K562 (cell line): ENCODE results near the gene CBX4. TPM values are rescaled to one million over a fixed set of nuclear protein-coding genes. Genes with fewer than 3 reads are reported as not detected.
A peak's percentile ranks its signal among the peaks of the same experiment; 100 is the strongest.

Experiments
- ASH1L ChIP-seq: fragments of 450-650 bp; IDR thresholded peaks from 2 replicates; pipeline ENCODE4 v1.6.1; 2018; ENCODE audit warnings: borderline replicate concordance, mild to moderate bottlenecking, low read depth; ENCODE audit not compliant: partially characterized antibody
- CSDE1 ChIP-seq, 2 experiments: fragments of 450-650 bp; IDR thresholded peaks; 2 replicates each; pipeline ENCODE4 v1.6.1; 2016; ENCODE audit warnings: mild to moderate bottlenecking in 1 of 2
- CTBP1 ChIP-seq: fragments of 450-650 bp; IDR thresholded peaks from 2 replicates; pipeline ENCODE4 v1.6.1; 2016; ENCODE audit warnings: borderline replicate concordance
- GABPB1 ChIP-seq: sonication (generic); formaldehyde crosslinking; IDR thresholded peaks from 2 replicates; pipeline ENCODE4 v1.8.0; 2022; ENCODE audit warnings: mild to moderate bottlenecking, missing genetic modification reagents
- GTF2E2 ChIP-seq: fragments of 200-800 bp; sonication (Bioruptor generic); IDR thresholded peaks from 2 replicates; pipeline ENCODE4 v1.6.1; 2016; ENCODE audit warnings: missing genetic modification characterization, missing compliant biosample characterization
- HMGN3 ChIP-seq: IDR thresholded peaks from 2 replicates; pipeline ENCODE4 v1.6.1; 2011; ENCODE audit warnings: borderline replicate concordance, low read depth, mild to moderate bottlenecking, mixed read lengths, low read length; ENCODE audit not compliant: insufficient read length; ENCODE audit errors: extremely low read depth
- JUNB ChIP-seq: fragments of 450-650 bp; formaldehyde crosslinking; conservative IDR thresholded peaks from 2 replicates; pipeline ENCODE4 v1.4.0; 2020; ENCODE audit warnings: mild to moderate bottlenecking
- KHSRP ChIP-seq: fragments of 450-650 bp; IDR thresholded peaks from 2 replicates; pipeline ENCODE4 v1.6.1; 2017
- KLF1 ChIP-seq: fragments of 450-650 bp; IDR thresholded peaks from 2 replicates; pipeline ENCODE4 v1.6.1; 2016; ENCODE audit warnings: missing genetic modification characterization, missing compliant biosample characterization
- NKRF ChIP-seq: fragments of 450-650 bp; IDR thresholded peaks from 2 replicates; pipeline ENCODE4 v1.6.1; 2016; ENCODE audit warnings: borderline replicate concordance
- NRF1 ChIP-seq, 2 experiments: fragments of 450-650 bp; IDR thresholded peaks in 1 of 2; conservative IDR thresholded peaks in 1 of 2; 2 replicates each; pipeline ENCODE4 v1.6.1; 2014; ENCODE audit warnings: mild to moderate bottlenecking in 2 of 2
- POLR2H ChIP-seq: IDR thresholded peaks from 2 replicates; pipeline ENCODE4 v1.6.1; 2016; ENCODE audit warnings: missing genetic modification characterization, low read depth, mild to moderate bottlenecking, control low read depth, missing compliant biosample characterization, moderate library complexity
- SMARCA4 ChIP-seq: fragments of 450-650 bp; IDR thresholded peaks from 2 replicates; pipeline ENCODE4 v1.6.1; 2016
- SNIP1 ChIP-seq: fragments of 450-650 bp; IDR thresholded peaks from 2 replicates; pipeline ENCODE4 v1.7.1; 2017; ENCODE audit warnings: low read depth, mild to moderate bottlenecking
- STAG1 ChIP-seq: sonication (generic); formaldehyde crosslinking; IDR thresholded peaks from 2 replicates; pipeline ENCODE4 v1.5.0; 2020; ENCODE audit warnings: missing genetic modification reagents, borderline replicate concordance
- ZNF551 ChIP-seq: fragments of 250-450 bp; sonication (Bioruptor Pico); IDR thresholded peaks from 2 replicates; pipeline ENCODE4 v1.5.0; 2021; ENCODE audit warnings: mild to moderate bottlenecking, moderate library complexity
- ZNF589 ChIP-seq: fragments of 200-800 bp; sonication (Bioruptor generic); IDR thresholded peaks from 2 replicates; pipeline ENCODE4 v1.6.1; 2016; ENCODE audit warnings: low read depth, missing genetic modification characterization, missing compliant biosample characterization
- ZNF655 ChIP-seq: fragments of 250-450 bp; sonication (Bioruptor Pico); IDR thresholded peaks from 2 replicates; pipeline ENCODE4 v1.5.0; 2021
- polyA plus RNA-seq, 8 experiments: library from polyadenylated mRNA; depleted of rRNA in 4 of 8; stranded (reverse) in 5 of 8; unstranded in 3 of 8; fragments of >200 nt; fragmentation: Nextera tagmentation in 2 of 8; fragmentation: Illumina TruSeq in 1 of 8; extraction: Ambion mirVana in 2 of 8; extraction: Trizol in 1 of 8; gene quantifications; 2 replicates each; pipeline versions ENCODE4 v1.2.1 to v1.2.3, GENCODE V29; 2011 to 2014; ENCODE audit warnings: inconsistent platforms in 1 of 8, missing spikeins in 1 of 8
- total RNA-seq, 7 experiments: library from RNA; depleted of rRNA in 6 of 7; stranded (reverse); fragments of >200 nt in 6 of 7; fragmentation: Illumina TruSeq in 2 of 7; extraction: Trizol in 2 of 7; gene quantifications; 2 replicates each; pipeline versions ENCODE4 v1.2.1 to v1.2.3, GENCODE V29; 2011 to 2021; ENCODE audit warnings: low replicate concordance in 1 of 7
- TF ChIP-seq, protein P1 (sequence below): sonication (generic); formaldehyde crosslinking; IDR thresholded peaks from 2 replicates; pipeline ENCODE4 v1.8.1; 2022; ENCODE audit warnings: missing genetic modification reagents
- TF ChIP-seq, protein P2 (sequence below), 2 experiments: IDR thresholded peaks; 2 replicates each; pipeline ENCODE4 v1.6.1; 2011; ENCODE audit warnings: borderline replicate concordance in 1 of 2, control low read depth in 1 of 2, low read depth in 1 of 2, low read length in 1 of 2, mild to moderate bottlenecking in 1 of 2, mixed read lengths in 1 of 2, moderate library complexity in 1 of 2; ENCODE audit not compliant: insufficient read depth in 1 of 2, insufficient read length in 1 of 2, poor library complexity in 1 of 2, severe bottlenecking in 1 of 2; ENCODE audit errors: extremely low read depth in 1 of 2
- TF ChIP-seq, protein P3 (sequence below): fragments of 450-650 bp; IDR thresholded peaks from 2 replicates; pipeline ENCODE4 v1.6.1; 2017; ENCODE audit warnings: antibody characterized with exemption

Gene CBX4
- total and polyA plus RNA-seq, 9 of the 15 experiments (the other 6 are each of a cell fraction or from before 2014, with no cell fraction given) = 0.98 to 50.5 (median 10.0) TPM

DNA sequence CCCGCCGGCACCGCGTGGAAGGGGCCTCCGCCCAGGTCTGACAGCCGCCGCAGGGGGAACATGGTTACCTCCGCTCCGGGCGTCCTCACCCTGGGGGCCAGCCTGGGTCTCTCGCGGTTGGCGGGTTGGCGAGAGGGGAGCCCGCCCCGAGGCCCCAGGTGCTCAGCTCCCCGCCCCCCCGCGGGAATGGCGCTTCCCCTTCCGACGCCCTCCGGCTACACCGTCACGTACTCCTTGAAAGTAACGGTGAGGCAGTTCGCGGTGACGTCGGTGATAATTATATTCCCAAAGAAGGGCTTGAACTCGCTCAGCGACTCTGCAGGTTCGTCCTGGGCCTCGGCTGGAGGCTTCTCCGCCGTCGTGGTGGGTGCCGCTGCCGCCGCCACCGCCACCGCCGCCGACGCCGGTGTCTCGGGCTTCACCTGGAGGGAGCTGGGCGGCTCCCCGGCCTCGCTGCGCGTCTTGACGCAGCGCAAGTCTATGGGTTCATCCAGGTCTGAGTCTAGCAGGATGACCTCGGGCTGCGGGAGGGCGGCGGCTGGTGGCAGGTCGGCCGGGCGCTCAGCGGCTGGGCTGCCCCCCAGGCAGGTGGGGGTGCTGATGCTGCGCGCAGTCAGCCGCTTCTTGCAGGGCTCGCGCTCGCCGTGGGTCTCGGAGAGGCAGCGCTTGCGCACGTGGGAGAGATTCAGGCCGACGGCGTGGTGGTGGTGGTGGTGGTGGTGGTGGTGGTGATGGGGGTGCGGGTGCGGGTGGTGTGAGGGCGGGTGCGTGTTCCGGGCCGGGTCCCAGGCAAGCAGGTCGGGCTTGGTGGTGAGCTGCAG, 5.3 kb downstream of the CBX4 start (continued):
- no peak for TF ChIP-seq NKRF
- no peak for TF ChIP-seq ZNF655
- peak; percentile 26 for TF ChIP-seq HMGN3
- TF ChIP-seq NRF1 (conservative IDR thresholded peaks at IDR 0.05 in 1 of 2, IDR thresholded peaks at IDR 0.05 in 1 of 2) = peak; percentile 45 to 66
- TF ChIP-seq SMARCA4 = no peak
- peak; percentile 57; the same call in 1 of the 2 replicates for TF ChIP-seq CTBP1
- TF ChIP-seq, protein P1, sequence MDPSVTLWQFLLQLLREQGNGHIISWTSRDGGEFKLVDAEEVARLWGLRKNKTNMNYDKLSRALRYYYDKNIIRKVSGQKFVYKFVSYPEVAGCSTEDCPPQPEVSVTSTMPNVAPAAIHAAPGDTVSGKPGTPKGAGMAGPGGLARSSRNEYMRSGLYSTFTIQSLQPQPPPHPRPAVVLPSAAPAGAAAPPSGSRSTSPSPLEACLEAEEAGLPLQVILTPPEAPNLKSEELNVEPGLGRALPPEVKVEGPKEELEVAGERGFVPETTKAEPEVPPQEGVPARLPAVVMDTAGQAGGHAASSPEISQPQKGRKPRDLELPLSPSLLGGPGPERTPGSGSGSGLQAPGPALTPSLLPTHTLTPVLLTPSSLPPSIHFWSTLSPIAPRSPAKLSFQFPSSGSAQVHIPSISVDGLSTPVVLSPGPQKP = no peak
- TF ChIP-seq STAG1 (CRISPR knock-in tag) = no peak
- TF ChIP-seq, protein P2, sequence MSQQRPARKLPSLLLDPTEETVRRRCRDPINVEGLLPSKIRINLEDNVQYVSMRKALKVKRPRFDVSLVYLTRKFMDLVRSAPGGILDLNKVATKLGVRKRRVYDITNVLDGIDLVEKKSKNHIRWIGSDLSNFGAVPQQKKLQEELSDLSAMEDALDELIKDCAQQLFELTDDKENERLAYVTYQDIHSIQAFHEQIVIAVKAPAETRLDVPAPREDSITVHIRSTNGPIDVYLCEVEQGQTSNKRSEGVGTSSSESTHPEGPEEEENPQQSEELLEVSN (IDR thresholded peaks at IDR 0.05; ENCODE audit: borderline replicate concordance in 1 of 2, extremely low read depth in 1 of 2, insufficient read depth in 1 of 2, insufficient read length in 1 of 2, low read depth in 1 of 2, low read length in 1 of 2, poor library complexity in 1 of 2, severe bottlenecking in 1 of 2) = peak; percentile 18 to 28
- TF ChIP-seq ZNF589 (CRISPR knock-in tag) = no peak
- TF ChIP-seq GTF2E2 (tag) = no peak
- TF ChIP-seq, protein P3, sequence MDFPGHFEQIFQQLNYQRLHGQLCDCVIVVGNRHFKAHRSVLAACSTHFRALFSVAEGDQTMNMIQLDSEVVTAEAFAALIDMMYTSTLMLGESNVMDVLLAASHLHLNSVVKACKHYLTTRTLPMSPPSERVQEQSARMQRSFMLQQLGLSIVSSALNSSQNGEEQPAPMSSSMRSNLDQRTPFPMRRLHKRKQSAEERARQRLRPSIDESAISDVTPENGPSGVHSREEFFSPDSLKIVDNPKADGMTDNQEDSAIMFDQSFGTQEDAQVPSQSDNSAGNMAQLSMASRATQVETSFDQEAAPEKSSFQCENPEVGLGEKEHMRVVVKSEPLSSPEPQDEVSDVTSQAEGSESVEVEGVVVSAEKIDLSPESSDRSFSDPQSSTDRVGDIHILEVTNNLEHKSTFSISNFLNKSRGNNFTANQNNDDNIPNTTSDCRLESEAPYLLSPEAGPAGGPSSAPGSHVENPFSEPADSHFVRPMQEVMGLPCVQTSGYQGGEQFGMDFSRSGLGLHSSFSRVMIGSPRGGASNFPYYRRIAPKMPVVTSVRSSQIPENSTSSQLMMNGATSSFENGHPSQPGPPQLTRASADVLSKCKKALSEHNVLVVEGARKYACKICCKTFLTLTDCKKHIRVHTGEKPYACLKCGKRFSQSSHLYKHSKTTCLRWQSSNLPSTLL = no peak
- no peak for TF ChIP-seq POLR2H (tag)
- no peak for TF ChIP-seq KHSRP
- TF ChIP-seq CSDE1 (IDR thresholded peaks at IDR 0.05) = no peak
- no peak for TF ChIP-seq ASH1L
- TF ChIP-seq KLF1 (tag) = no peak
- no peak for TF ChIP-seq JUNB
- peak; percentile 55; the same call in 1 of the 2 replicates for TF ChIP-seq GABPB1 (CRISPR knock-in tag)
- no peak for TF ChIP-seq SNIP1
- no peak for TF ChIP-seq ZNF551 (CRISPR knock-in tag)
